ENCODE data around the gene COPS8.

DNA sequence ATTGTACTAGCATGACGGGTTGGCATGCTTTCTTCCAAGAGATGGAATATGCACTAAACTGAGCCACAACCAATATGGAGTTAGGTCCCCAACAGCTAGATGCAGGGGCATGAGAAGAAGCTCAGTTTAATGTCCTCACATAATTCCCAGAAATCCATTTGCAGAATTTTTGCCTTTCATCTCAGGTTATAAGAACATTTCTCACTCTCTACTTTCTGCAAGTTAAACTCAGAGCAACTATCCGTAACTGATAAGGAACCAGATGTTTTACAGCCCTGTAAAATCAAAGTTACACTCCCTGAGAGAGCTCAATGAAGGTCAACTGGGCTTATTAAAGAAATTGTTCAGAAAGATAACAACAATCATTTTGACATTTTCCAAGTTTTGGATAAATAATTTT lies 30.7 kb downstream of the COPS8 start:
- TF ChIP-seq, protein P1, sequence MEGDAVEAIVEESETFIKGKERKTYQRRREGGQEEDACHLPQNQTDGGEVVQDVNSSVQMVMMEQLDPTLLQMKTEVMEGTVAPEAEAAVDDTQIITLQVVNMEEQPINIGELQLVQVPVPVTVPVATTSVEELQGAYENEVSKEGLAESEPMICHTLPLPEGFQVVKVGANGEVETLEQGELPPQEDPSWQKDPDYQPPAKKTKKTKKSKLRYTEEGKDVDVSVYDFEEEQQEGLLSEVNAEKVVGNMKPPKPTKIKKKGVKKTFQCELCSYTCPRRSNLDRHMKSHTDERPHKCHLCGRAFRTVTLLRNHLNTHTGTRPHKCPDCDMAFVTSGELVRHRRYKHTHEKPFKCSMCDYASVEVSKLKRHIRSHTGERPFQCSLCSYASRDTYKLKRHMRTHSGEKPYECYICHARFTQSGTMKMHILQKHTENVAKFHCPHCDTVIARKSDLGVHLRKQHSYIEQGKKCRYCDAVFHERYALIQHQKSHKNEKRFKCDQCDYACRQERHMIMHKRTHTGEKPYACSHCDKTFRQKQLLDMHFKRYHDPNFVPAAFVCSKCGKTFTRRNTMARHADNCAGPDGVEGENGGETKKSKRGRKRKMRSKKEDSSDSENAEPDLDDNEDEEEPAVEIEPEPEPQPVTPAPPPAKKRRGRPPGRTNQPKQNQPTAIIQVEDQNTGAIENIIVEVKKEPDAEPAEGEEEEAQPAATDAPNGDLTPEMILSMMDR (IDR thresholded peaks at IDR 0.05), result no peak
- no peak for TF ChIP-seq POLR2A (IDR thresholded peaks at IDR 0.05)
